ENCODE measurements around the gene WNT9A.

The WNT9A gene

DNA sequence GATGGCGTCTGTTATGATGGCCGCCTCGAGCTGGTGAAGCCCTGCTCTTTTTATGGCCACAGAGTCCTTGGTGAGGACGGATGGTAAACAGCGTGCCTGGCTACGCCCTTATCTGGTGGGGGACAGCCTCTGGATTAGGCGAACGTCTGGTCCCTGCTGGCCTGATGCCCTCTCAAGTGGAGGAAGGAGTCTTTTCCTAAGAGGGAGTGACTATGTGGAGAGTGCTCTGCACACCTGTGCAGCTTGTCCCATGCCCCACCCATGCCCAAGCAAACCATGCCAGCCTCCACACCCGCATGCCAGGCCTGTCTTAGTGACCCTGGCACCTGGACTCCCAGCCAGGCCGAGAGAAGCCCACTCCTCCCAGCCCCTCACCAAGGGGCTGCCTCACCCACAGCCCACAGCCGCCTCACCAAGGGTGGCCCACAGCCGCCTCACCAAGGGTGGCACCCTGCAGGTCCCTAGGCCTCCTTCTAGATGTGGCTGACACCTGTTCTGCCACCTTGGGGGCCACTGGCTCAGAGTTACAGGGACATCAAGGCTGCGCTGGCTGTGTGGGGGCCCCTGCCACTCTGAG, 40.2 kb downstream of the WNT9A start:
- DNase-seq: no peak

DNA sequence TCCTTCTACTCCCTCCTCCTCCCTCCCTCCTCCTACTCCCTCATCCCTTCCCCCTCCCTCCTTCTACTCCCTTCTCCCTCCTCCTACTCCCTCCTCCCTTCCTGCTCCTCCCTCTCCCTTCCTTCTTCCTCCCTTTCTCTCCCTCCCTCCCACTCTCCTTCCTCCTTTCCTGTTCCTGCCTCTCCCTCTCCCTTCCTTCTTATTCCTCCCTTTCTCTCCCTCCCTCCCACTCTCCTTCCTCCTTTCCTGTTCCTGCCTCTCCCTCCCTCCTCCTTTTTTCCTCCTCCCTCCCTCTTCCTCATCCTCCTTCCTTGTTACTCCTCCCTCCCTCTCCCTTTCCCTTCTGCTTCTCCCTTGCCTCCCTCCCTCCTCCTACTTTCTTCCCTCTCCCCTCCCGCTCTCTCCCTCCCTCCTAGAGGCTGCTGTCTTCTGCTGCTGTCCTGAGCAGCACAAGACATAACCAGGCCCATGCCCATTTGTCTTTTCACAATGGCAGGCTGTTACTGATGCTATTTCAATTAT, 41.1 kb downstream of the WNT9A start:
- DNase-seq: no peak

DNA sequence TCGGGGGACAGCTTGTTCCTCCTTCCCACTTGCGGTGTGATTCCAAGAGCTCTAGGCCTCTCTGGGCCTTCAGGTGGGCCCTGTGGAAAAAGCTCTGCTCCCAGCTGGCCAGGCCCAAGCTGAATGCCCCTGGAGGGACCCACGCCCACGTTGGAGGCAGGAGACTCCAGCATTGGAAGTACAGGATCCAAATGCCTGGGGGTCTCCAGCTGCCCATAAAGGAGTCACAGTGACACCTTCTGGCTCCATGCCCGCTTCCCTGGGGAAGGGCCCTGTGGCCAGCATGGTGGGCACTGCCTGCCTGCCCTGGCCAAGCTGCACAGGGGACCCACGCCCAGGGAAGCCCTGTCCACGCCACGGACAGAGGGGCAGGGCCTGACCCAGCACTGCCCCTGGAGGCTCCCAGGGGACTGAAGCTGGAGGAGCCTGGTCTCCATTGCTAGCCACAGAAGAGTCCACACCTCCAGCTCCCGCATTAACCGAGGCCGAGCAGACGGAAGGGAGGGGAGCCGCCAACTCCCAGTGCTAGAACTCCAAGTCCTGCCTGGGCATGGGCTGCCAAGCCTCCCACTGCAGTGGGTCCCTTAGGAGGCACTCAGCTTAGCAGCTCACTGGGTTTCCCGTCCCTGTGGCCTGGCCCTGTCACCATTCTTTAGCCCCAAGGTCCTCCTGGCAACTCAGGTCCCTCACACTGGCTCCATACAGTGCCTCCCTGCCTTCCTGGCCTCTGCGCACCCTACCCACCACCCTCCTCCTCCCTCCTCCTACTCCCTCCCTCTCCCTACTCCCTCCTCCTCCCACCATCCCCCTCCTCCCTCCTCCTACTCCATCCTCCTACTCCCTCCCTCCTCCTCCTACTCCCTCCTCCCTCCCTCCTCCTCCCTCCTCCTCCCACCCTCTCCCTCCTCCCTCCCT, 41.9 kb downstream of the WNT9A start:
- no peak for DNase-seq

DNA sequence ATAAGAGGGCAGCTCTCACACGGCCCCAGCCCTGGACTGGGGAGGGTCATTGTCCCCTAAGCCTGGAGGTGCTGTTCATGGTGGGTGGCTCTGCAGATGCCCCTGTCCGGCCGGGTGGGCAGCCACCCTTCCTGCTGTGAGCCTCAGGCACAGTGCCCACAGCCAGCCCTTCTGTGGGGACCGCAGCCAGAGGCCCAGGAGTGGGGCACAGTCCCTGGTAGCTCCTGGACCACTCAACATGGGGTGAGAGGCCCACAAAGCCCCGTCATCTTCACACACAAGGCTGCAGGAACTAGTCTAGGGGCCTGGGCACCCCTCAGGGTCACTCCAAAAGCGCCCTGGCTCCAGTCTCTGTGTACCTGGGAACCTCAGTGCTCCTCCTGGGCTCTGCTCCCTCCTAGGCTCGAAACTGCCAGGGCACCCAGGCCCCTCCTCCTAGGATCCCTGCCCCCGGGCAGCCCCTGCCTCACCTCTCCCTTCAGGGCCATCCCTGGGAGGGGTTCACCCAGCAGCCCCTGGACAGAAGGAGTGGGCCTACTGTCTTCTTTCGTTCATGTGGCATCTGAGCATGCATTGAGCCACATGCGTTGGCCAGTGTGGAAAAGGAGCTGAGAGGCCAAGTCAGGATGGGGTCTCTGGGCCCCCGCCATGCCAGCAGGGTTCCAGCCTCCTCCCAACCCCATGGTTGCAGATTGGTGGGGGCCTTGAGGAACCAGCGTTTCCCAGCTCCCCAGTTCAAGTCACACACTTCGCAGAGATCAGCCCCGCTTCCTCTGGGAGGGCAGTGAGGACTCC, 43.0 kb downstream of the WNT9A start:
- no peak for DNase-seq

DNA sequence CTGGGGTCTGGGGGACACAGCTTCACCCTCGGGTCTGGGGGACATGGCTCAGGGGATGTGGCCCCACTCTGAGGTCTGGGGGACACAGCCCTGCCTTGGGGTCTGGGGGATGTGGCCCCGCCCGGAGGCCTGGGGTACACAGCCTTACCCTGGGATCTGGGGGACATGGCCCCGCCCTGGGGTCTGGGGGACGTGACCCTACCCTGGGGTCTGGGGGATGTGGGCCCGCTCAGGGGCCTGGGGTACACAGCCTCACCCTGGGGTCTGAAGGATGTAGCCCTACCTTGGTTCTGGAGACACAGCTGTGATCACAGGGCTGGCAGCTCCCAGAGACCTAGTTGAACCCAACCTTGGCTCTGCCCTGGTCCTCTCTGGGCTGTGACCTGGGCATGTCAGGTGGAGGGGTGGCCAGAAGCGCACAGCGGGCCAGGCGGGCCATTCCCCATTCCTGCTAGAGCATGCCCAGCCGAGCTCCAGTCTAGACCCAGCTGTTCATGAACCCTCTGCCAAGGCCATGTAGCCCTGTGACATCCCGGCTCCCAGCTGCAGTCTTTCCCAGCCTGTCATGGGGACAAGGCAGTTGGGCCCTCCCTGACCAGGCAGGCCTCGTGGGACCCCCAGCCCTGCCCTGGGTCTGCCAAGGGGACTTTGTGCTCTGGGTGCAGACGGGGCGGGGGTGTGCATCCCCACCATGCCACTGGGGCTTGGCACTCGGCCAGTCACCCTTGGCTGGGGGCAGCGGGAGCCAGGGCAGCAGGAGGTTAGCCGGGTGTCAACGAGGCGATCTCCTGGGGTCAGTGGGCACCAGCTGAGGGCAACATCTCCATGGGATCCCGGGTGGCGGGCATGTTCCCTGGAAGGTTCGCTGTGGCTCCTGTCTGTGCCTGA, 43.9 kb downstream of the WNT9A start:
- DNase-seq: no peak

DNA sequence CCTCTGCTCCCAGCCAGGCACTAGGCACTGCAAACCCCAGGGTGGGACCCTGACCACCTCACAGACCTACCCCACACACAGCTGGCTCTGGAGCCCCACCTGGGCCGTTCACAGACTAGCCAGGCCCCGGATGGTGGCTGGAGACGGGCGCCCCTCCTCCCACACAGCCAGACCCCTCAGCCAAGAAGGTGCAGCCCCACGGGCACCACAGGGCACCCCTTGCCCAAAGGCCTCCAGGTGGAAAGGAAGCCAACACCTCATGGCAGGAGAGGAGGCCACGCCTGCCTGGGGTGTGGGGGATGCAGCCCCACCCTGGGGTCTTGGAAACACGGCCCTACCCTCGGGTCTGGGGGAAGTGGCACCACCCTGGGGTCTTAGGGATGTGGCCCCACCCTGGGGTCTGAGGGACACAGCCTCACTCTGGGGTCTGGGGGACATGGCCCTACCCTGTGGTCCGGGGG, 44.6 kb downstream of the WNT9A start:
- no peak for DNase-seq

DNA sequence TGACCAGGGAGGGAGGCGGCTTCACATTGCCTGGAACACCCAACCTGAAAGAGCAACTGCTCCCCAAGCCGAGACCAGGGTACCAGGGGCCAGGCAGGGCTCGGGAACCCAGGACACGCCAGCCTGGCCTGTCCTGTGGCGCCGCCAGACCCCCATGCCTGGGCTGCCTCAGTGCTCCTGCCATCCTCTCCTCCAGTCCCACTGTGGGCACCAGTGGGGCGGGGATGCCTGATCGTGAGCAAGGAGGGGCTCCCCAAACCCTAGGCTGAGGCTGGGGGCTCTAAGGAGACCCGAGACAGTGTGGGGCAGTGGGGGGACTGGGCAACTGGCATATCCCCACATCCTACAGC, 45.1 kb downstream of the WNT9A start:
- no peak for DNase-seq

DNA sequence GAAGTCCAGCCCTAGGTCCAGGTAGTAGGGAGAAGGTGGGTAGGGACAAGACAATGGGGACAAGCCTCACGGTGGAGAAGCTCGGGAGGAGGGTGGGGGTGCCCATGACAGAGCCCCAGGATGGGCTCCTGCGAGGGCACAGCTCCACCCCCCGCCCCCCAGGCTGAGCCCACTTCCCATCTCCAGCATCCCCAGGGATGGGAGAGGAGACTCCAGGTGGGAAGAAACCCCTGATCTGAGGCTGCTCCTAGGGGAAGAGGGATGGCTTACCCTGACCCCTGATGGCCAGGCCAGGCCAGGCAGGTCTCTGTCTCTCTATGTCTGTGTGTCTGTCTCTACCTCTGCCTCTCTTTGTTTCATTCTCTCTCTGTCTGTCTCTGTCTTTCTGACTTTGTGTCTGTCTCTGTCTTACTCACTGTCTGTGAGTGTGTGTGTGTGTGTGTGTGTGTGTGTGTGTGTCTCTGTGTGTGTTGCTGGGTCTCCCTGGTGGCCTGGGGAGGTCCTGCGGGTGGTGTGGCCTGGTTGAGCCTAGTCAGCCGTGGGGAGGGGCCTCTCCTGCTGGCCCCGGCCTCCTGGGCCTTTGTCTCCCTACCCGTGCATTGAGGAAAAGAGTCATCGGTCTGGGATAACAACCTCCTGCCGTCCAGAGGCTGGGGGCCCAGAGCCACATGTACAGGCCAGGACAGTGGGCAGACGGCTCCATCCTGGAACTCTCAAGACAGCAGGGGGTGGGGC, 45.7 kb downstream of the WNT9A start:
- no peak for DNase-seq

DNA sequence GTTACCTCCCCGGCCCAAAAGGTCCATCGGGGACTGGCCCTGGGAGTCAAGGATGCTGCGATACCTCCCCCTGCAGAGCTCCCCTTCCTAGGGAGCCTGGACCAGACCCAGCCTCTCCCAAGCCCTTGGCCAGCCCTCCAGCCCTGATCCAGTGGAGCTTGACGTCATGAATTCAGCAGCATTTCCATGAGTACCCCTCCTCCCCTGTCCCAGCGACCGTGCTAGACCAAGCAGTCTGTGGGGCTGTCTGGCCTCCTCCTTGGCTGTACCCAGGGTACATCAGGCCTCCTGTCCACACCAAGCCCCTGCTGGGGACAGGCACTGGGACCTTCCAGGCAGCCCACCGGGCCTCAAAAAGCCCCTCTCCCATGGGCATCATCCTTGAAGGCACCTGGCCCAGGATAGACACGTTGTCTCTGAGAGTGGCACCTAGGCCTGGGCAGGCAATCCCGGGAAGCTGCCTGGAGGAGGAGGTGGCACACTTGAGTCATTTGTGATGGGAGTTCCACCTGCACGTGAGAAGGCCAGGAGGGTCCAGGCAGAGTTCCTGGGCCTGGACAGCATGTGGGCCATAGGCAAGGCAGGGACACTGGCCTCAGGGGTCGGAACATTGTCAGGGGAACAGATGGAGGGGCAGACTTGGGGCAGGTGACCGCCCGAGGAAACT, 46.4 kb downstream of the WNT9A start:
- no peak for DNase-seq

DNA sequence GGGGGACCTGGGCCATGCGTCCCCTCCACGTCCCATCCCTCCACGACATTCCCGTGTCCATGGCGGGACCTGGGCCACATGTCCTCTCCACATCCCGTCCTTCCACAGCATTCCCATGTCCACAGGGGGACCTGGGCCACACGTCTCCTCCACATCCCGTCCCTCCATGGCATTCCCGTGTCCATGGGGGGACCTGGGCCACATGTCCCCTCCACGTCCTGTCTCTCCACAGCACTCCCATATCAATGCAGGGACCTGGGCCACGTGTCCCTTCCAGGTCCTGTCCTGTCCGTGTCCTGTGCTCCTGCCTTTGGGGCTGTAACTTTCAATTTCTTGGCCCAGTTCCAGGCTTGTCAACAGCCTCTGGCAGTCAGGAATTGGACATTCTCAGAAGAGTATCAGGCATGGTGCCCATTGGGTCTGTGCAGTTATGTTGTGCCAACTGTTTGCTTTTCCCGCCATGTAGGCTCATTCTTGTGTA, 47.1 kb downstream of the WNT9A start:
- DNase-seq: no peak

DNA sequence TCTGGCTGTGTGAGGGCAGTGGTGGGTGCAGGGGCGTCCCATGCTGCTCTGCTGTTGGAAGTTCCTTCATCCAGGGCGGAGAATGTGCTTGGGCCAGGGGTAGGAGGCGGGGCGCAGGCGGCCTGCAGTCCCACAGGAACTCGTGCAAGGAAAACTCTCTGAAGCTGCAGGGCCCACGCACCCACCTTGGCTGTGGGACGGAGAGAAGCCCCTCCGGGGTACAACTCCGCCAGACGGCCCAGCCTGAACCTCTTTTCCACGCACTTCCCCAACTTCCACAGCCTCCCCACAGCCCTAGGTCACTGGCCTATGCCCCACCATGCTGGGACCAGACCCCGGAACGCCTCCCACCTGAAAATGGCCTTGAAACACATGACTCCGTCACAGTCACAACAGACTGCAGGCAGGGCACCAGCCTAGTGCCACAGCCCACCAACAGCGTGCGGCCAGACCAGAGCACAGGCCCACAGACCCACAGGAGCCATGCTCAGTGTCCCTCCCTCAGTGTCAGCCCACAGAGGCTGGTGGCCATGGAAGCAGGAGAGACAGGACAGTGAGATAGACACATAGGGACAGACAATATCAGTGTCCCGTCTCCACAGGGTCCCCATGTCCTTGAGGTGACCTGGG, 47.8 kb downstream of the WNT9A start:
- no peak for DNase-seq

DNA sequence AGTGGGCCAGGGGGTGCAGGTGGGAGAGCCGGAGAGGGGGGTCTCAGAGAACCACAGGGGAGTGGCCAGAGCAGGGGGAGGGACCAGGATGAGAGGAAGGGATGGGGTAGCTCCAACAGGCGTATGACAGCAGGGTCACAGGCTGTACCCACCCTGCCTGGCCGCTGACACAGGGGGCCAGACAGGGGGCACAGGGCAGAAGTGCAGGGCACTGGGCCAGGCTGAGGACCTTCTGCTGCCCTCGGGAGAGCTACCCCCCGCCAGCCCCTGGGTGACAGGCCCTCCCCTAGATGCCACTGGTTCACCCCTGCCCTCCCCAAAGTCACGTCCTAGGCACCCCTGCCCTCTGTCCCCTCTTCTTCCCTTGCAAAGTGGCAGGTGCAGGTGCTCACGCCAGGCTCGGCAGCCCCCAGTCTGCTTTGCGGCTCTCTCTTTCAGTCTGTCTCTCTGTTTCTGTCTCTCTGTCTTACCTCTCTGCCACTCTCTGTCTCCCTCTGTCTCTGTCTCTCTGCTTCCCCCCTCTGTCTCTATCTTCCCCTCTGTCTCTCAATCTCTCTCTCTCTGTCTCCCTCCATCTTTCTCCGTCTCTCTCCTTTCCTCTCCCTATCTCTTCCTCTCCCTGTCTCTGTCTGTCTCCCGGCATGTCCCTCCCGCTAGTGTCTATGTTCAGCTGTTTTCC, 48.5 kb downstream of the WNT9A start:
- DNase-seq: no peak

DNA sequence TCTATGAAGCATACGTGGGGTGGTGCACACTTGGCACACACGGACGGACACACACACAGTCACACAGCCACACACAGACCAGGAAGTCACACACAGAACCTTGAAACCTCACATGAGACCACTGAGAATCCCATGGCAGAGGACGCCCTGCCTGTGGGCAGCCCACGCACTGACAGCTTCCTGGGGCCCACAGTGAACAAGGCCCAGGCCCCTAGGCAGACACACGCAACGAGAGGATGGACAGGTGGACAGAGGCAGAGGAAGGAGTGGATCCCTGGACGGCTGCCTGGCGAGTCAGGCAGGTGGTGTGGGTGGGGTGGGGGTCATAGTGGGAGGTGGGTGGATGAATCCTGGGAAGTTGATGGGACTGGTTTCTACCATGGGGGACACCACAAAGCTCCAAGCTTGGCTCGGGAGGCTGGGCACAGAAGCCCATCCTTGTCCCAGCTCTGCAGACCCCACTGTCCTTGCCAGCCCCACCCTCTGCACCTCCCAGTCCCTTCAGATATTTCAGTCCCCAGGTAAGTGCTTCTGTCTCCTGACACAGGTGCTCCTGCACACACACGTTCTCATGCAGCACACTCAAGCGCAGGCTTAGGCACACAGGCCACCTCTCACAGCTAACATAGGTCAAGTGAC, 49.1 kb downstream of the WNT9A start:
- no peak for DNase-seq

DNA sequence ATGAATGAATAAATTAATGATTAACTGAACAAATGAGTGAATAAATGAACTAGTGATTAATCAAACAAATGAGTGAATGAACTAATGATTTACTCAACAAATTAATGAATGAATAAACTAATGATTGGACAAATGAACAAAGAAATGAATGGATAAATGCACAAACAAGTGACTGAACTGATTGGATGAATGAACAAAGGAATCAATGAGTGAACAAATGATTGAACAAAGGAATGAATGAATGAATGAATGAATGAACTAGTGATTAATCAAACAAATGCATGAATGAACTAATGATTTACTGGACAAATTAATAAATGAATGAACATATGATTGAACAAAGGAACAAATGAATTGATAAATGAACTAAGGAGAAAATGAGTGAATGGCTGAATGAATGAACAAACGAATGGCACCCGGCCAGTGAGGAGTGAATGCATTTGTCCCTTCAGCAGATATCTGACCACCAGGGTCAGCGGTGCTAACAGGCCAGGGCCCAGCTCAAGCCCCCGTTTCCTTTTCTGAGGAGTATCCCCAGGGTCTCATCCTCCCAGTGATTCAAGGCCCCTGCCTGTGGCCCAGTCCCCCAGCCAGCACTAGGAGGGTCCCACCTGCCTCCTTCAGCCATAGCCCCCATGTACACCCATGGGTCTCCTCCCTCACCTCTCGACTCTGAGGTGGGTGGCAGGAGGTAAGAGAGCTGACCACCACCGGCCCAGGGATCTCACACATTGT, 49.9 kb downstream of the WNT9A start:
- DNase-seq: no peak

DNA sequence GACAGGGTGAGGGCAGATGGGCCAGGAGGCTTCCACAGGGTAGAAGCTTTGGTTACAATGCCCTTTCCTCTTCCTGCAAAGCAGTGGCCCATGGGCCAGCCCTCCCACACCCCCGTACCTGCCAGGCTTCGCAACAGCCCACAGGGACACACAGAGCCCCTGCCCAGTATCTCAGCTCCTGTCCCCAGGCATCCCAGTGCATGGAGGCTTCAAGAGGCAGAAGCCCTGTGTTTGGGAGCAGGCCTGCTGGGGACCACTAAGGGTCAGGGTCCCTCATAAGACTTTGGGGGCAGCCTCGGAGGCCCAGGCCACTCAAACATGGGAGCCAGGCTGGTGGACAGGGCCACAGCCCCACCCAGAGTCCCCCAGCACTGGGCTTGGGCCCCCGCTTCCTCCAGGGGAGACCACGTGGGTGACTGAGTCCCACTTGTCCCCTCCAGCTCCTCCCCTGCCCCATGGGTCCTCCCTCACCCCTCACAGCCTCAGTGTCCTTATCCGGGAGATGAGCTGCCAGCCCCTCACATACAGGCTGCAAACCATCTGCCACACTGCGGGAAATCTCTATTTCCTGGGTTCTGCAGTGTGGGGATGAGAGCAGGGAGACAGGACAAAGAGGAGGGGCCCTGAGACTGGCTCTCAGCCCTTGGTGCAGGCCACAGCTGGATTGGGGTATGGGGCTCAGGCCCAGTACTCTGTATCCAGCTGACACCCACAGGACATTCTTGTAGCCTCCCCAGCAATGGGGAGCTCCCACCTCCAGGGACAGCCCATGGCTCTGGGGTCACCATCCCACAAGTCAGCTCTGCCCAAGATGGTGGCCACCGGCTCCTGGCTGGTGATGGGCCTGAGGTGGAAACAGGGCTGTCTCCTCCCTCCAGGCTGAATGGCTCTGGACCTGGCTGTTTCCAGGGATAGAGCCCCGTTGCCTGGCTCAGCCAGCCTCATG, 50.7 kb downstream of the WNT9A start:
- DNase-seq: no peak

DNA sequence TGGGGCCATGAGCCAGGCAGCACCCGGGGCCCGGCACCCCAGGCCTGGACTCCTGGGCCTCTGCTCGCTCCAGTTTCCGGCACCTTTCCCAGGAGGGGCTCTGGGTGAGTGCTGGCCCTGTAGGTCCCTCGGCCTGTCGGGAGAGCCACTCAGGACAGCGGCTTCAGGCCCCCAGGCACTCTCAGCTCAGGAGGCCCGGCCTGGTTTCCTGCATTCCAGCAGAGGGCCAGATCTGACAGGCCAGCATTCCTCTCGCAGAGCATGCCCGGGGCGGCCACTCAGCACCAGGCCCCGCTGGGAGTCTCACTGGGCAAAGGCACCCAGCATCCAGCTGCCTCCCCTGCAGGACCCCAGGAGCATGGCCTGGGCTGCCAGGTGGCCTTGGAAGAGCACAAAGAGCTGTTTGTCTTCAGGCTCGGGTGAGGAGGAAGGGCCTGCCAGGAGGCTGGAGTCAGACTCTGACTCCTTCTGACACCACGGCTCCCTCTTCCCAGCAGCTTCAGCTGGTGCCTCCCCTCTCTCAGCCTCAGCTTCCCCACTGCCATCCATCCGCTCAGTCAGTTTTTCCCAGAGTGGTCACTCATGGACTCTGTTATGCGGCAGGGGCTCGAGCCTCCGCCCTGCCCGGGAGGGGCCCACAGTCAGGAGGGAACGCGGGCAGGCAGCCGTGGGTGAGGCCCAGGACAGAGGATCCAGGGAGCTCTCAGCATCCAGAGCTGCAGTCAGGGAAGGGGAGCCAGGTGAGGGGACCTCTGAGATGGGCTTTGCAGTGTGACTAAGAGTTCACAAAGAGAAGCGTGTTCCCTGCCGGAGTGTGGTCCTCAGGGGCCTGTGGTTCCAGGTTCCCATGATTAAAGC, 51.7 kb downstream of the WNT9A start:
- DNase-seq: no peak

Measured in NCI-H526 treated with DMSO at 0.1 percent for 48 hours (cell line).